ENCODE results near the gene AGBL4. TPM values are rescaled to one million over a fixed set of nuclear protein-coding genes. Genes with fewer than 3 reads are reported as not detected.
"Not testable (repeated sequence)": the region's sequence is repeated elsewhere in the genome, so short reads cannot be mapped to it uniquely, and the experiment has no call there.

The AGBL4 gene
- total RNA-seq, 3 donors from 2014 or later = 1.3 to 1.9 (median 1.8) TPM

DNA sequence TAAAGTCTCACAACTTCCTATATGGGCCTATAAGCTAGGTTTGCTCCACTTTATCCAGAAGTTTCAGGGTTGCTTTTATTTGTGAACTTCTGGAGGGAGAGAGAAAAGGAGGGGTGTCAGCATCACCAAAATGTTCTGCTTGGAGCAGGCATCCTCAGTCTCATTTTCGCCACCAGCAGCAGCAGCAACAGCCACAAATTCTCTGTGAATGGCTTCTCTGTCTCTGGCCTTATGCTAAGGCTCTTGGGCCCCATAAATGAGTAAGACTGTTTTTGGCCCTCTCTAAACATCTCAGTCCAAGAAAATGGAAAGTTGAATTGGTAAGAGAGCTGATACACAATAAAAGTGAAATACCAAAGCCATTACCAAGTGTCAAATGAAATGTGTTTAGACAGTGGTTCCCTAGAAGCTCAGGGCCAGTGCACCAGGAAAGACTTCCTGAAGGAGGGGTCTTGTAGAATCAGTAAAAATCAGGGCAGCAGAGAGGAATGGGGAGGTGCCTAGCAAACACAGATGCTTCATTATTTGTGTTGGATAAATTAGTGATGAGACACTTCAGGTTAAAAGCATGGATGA lies 1498.8 kb downstream of the AGBL4 start:
- H3K36me3 ChIP-seq = no peaks in the 10 kb centered on the region
- H3K27me3 ChIP-seq = no peaks in the 10 kb centered on the region
- no peaks in the 10 kb centered on the region for H3K9me3 ChIP-seq
- no peaks in the 10 kb centered on the region for H3K4me1 ChIP-seq
- intact Hi-C loops (cut with DNase I; ENCODE audit: low total_unique reads) = no loop called here
- no peak for DNase-seq (ENCODE audit: low spot score in 2 of 2)
- no peak overlapping the region for H3K4me3 ChIP-seq
- TF ChIP-seq CTCF (IDR thresholded peaks at IDR 0.05) (no peak), POLR2AphosphoS5 (IDR thresholded peaks at IDR 0.05) (no peak), POLR2A (IDR thresholded peaks at IDR 0.05) (no peak)
- no peak overlapping the region for H3K27ac ChIP-seq

GRCh38 chr1:48523558-48523957 lies 1500.2 kb downstream of the AGBL4 start:
- Histone ChIP-seq H3K9me3 (no peaks in the 10 kb centered on the region), H3K27me3 (no peaks in the 10 kb centered on the region), H3K27ac (no peak overlapping the region), H3K36me3 (no peaks in the 10 kb centered on the region), H3K4me1 (no peaks in the 10 kb centered on the region), H3K4me3 (no peak overlapping the region)
- DNase-seq (ENCODE audit: low spot score in 2 of 2) = no peak
- no peak for TF ChIP-seq POLR2AphosphoS5 (IDR thresholded peaks at IDR 0.05)
- no peak for TF ChIP-seq CTCF (IDR thresholded peaks at IDR 0.05)
- no peak for TF ChIP-seq POLR2A (IDR thresholded peaks at IDR 0.05)
- intact Hi-C loops (cut with DNase I; ENCODE audit: low total_unique reads) = no loop called here

DNA sequence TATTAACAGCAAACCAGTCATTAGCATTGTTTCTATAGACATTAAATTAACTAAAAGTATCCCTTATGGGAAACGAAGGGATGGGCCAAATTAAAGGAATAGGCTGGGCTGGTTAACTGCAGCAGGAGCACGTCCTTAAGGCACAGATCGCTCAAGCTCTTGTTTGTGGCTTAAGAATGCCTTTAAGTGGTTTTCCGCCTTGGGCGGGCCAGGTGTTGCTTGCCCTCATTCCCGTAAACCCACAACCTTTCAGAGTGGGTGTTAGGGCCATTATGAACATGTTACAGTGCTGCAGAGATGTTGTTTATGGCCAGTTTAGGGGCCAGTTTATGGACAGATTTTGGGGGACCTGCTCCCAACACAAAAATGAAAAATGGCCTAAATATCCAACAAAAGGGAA lies 1503.9 kb downstream of the AGBL4 start:
- H3K27me3 ChIP-seq; intact Hi-C loops (cut with DNase I; ENCODE audit: low total_unique reads); H3K4me1 ChIP-seq; DNase-seq (ENCODE audit: low spot score in 2 of 2); H3K36me3 ChIP-seq; H3K27ac ChIP-seq; H3K4me3 ChIP-seq; H3K9me3 ChIP-seq: not testable (repeated sequence)

DNA sequence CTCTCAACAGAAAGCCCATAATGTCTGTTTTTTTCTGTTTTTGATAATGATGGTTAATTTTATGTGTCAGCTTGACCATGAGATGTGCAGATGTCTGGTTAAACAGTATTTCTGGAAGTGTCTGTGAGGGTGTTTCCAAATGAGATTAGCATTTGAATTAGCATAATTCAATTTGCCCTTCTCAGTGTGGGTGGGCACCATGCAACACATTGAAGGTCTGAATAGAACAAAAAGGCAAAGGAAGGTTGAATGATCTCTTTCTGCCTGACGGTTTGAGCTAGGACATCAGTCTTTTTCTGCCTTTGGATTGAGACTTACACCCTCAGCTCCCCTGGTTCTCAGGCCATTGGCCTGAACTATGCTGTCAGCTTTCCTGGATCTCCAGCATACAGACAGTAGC lies 1516.9 kb downstream of the AGBL4 start:
- H3K9me3 ChIP-seq = no peaks in the 10 kb centered on the region
- no peaks in the 10 kb centered on the region for H3K27me3 ChIP-seq
- no peak overlapping the region for H3K4me3 ChIP-seq
- DNase-seq (ENCODE audit: low spot score in 2 of 2) = no peak
- H3K4me1 ChIP-seq = no peaks in the 10 kb centered on the region
- intact Hi-C loops (cut with DNase I; ENCODE audit: low total_unique reads) = loop anchor here (5.0 kb wide), 1 partner anchor 795 kb away; no protein-coding TSS in a partner anchor
- no peak for TF ChIP-seq POLR2A (IDR thresholded peaks at IDR 0.05)
- TF ChIP-seq POLR2AphosphoS5 (IDR thresholded peaks at IDR 0.05) = no peak
- no peak for TF ChIP-seq CTCF (IDR thresholded peaks at IDR 0.05)
- H3K36me3 ChIP-seq = no peaks in the 10 kb centered on the region
- no peak overlapping the region for H3K27ac ChIP-seq

DNA sequence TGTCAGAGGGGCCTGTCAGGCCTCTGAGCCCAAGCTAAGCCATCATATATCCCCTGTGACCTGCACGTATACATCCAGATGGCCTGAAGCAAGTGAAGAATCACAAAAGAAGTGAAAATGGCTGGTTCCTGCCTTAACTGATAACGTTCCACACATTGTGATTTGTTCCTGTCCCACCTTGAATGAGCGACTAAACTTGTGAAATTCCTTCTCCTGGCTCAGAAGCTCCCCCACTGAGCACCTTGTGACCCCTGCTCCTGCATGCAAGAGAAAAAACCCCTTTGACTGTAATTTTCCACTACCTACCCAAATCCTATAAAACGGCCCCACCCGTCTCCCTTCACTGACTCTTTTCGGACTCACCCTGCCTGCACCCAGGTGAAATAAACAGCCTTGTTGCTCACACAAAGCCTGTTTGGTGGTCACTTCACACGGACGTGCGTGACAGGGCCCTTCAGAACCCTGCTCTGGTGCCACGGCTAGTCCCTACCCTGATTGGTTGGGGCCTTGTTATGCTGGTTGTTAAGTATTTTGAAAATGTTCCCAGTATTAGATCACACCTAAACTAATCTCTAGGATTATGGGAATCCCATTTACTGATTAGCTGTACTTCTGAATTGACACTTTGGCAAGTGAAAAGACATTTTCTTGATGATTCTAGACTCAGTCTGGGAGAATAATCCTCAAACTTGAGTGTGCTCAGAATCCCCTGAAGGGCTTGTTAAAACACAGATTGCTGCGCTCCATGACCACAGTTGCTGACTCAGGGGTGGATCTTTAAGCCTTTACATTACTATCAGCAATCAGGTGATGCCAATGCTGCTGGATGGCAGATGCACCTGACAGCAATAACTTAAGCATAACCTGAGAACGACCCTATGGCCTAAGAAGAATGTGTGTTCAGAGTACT lies 1523.0 kb downstream of the AGBL4 start:
- no peak overlapping the region for H3K4me3 ChIP-seq
- intact Hi-C loops (cut with DNase I; ENCODE audit: low total_unique reads) = no loop called here
- no peak for DNase-seq (ENCODE audit: low spot score in 2 of 2)
- H3K27me3 ChIP-seq = no peaks in the 10 kb centered on the region
- H3K4me1 ChIP-seq = no peaks in the 10 kb centered on the region
- no peaks in the 10 kb centered on the region for H3K36me3 ChIP-seq
- H3K9me3 ChIP-seq = no peaks in the 10 kb centered on the region
- TF ChIP-seq POLR2A (IDR thresholded peaks at IDR 0.05) (no peak), CTCF (IDR thresholded peaks at IDR 0.05) (no peak), POLR2AphosphoS5 (IDR thresholded peaks at IDR 0.05) (no peak)
- no peak overlapping the region for H3K27ac ChIP-seq

Measured in breast epithelium (tissue), 4 donors.